ENCODE data around the gene TMED1.

TMED1 gene

GRCh38 chr19:10855879-10856522 lies 20.0 kb upstream of the TMED1 start:
- no peak for DNase-seq (ENCODE audit: low read depth, low spot score)
- H3K36me3 ChIP-seq (ENCODE audit: insufficient read depth, low read length), result no peaks in the 10 kb centered on the region
- H3K4me3 ChIP-seq, result no peak overlapping the region
- H3K9ac ChIP-seq (ENCODE audit: insufficient read length), result no peak overlapping the region
- TF ChIP-seq FOXP2 (optimal IDR thresholded peaks at IDR 0.05; ENCODE audit: control extremely low read depth, extremely low read length, insufficient read depth) (no peak), POLR2AphosphoS5 (IDR thresholded peaks at IDR 0.05; ENCODE audit: borderline replicate concordance, low read depth, low read length) (no peak), EZH2 (IDR thresholded peaks at IDR 0.05) (no peak)
- no peaks in the 10 kb centered on the region for H3K9me3 ChIP-seq (ENCODE audit: low read depth, low read length)
- no peak overlapping the region for H3K27ac ChIP-seq

- no peak for DNase-seq (ENCODE audit: low read depth, low spot score)
- Histone ChIP-seq H3K9ac (ENCODE audit: insufficient read length) (no peak overlapping the region), H3K27ac (no peak overlapping the region), H3K4me3 (no peak overlapping the region), H3K36me3 (ENCODE audit: insufficient read depth, low read length) (no peaks in the 10 kb centered on the region), H3K9me3 (ENCODE audit: low read depth, low read length) (no peaks in the 10 kb centered on the region)
- no peak for TF ChIP-seq EZH2 (IDR thresholded peaks at IDR 0.05)
- no peak for TF ChIP-seq FOXP2 (optimal IDR thresholded peaks at IDR 0.05; ENCODE audit: control extremely low read depth, extremely low read length, insufficient read depth)
- no peak for TF ChIP-seq POLR2AphosphoS5 (IDR thresholded peaks at IDR 0.05; ENCODE audit: borderline replicate concordance, low read depth, low read length)
Measured at GRCh38 chr19:10854350-10855089, 18.5 kb upstream of the TMED1 start.

GRCh38 chr19:10852941-10853340 lies 16.9 kb upstream of the TMED1 start:
- no peak overlapping the region for H3K27ac ChIP-seq

GRCh38 chr19:10852098-10852800 lies 16.2 kb upstream of the TMED1 start:
- Histone ChIP-seq H3K9ac (ENCODE audit: insufficient read length) (no peak overlapping the region), H3K9me3 (ENCODE audit: low read depth, low read length) (no peaks in the 10 kb centered on the region), H3K36me3 (ENCODE audit: insufficient read depth, low read length) (no peaks in the 10 kb centered on the region), H3K27ac (no peak overlapping the region), H3K4me3 (no peak overlapping the region)
- DNase-seq (ENCODE audit: low read depth, low spot score), result no peak
- no peak for TF ChIP-seq EZH2 (IDR thresholded peaks at IDR 0.05)
- TF ChIP-seq POLR2AphosphoS5 (IDR thresholded peaks at IDR 0.05; ENCODE audit: borderline replicate concordance, low read depth, low read length), result no peak
- TF ChIP-seq FOXP2 (optimal IDR thresholded peaks at IDR 0.05; ENCODE audit: control extremely low read depth, extremely low read length, insufficient read depth), result no peak

More at GRCh38 chr19:10852941-10853340, 16.9 kb upstream of the TMED1 start:
- no peak overlapping the region for H3K9ac ChIP-seq (ENCODE audit: insufficient read length)
- no peak for DNase-seq (ENCODE audit: low read depth, low spot score)
- TF ChIP-seq FOXP2 (optimal IDR thresholded peaks at IDR 0.05; ENCODE audit: control extremely low read depth, extremely low read length, insufficient read depth) (no peak), POLR2AphosphoS5 (IDR thresholded peaks at IDR 0.05; ENCODE audit: borderline replicate concordance, low read depth, low read length) (no peak), EZH2 (IDR thresholded peaks at IDR 0.05) (no peak)
- no peaks in the 10 kb centered on the region for H3K9me3 ChIP-seq (ENCODE audit: low read depth, low read length)
- no peaks in the 10 kb centered on the region for H3K36me3 ChIP-seq (ENCODE audit: insufficient read depth, low read length)
- H3K4me3 ChIP-seq, result no peak overlapping the region

GRCh38 chr19:10850631-10851030 lies 14.6 kb upstream of the TMED1 start:
- Histone ChIP-seq H3K9ac (ENCODE audit: insufficient read length) (no peak overlapping the region), H3K27ac (no peak overlapping the region), H3K4me3 (no peak overlapping the region), H3K9me3 (ENCODE audit: low read depth, low read length) (no peaks in the 10 kb centered on the region), H3K36me3 (ENCODE audit: insufficient read depth, low read length) (no peaks in the 10 kb centered on the region)
- no peak for DNase-seq (ENCODE audit: low read depth, low spot score)
- TF ChIP-seq POLR2AphosphoS5 (IDR thresholded peaks at IDR 0.05; ENCODE audit: borderline replicate concordance, low read depth, low read length), result no peak
- no peak for TF ChIP-seq FOXP2 (optimal IDR thresholded peaks at IDR 0.05; ENCODE audit: control extremely low read depth, extremely low read length, insufficient read depth)
- TF ChIP-seq EZH2 (IDR thresholded peaks at IDR 0.05), result no peak

- Histone ChIP-seq H3K36me3 (ENCODE audit: insufficient read depth, low read length) (no peaks in the 10 kb centered on the region), H3K9ac (ENCODE audit: insufficient read length) (no peak within 1 kb of the TSS), H3K4me3 (no peak within 1 kb of the TSS), H3K9me3 (ENCODE audit: low read depth, low read length) (no peaks in the 10 kb centered on the region), H3K27ac (no peak within 1 kb of the TSS)
- no peak for DNase-seq (ENCODE audit: low read depth, low spot score)
- no peak for TF ChIP-seq POLR2AphosphoS5 (IDR thresholded peaks at IDR 0.05; ENCODE audit: borderline replicate concordance, low read depth, low read length)
Measured at GRCh38 chr19:10848230-10848856, 12.3 kb upstream of the TMED1 start, which contains the start of gene C19orf38. Gene C19orf38, plus strand, starts transcription at chr19:10848415. Its CDS starts 94 bp downstream, at chr19:10848509.

GRCh38 chr19:10846500-10847202 lies 10.6 kb upstream of the TMED1 start:
- H3K36me3 ChIP-seq (ENCODE audit: insufficient read depth, low read length), result no peaks in the 10 kb centered on the region
- no peak overlapping the region for H3K27ac ChIP-seq
- H3K9ac ChIP-seq (ENCODE audit: insufficient read length), result no peak overlapping the region
- no peaks in the 10 kb centered on the region for H3K9me3 ChIP-seq (ENCODE audit: low read depth, low read length)
- no peak overlapping the region for H3K4me3 ChIP-seq
- TF ChIP-seq FOXP2 (optimal IDR thresholded peaks at IDR 0.05; ENCODE audit: control extremely low read depth, extremely low read length, insufficient read depth) (no peak), POLR2AphosphoS5 (IDR thresholded peaks at IDR 0.05; ENCODE audit: borderline replicate concordance, low read depth, low read length) (no peak), EZH2 (IDR thresholded peaks at IDR 0.05) (no peak)
- no peak for DNase-seq (ENCODE audit: low read depth, low spot score)
